GM12878 (cell line): ENCODE measurements around the gene BEST3. TPM values are rescaled to one million over a fixed set of nuclear protein-coding genes. Genes with fewer than 3 reads are reported as not detected.

Source experiments
- ATAC-seq: fragments of 200-7000 bp; cut with Tn5 transposase; 3 replicates; pipeline ENCODE4 v1.9.1; 2020; ENCODE audit warnings: mild to moderate bottlenecking, moderate library complexity
- BruUV-seq: library from RNA; stranded (reverse); fragments of 400-500 nt; replicated peaks from 2 replicates; lab custom pipeline; 2021; lab: Mats Ljungman, UMichigan
- CTCF ChIA-PET: fragments of 300-600 bp; sonication (Branson Sonifier 250); formaldehyde crosslinking; extraction: SDS; loops from one replicate; lab custom pipeline; 2021; ENCODE audit warnings: inconsistent platforms; lab: Yijun Ruan, JAX
- POLR2A ChIA-PET: fragments of 350-600 bp; formaldehyde crosslinking; extraction: SDS; loops from one replicate; lab custom pipeline; 2021; ENCODE audit warnings: inconsistent platforms; lab: Charles Lee
- RAD21 ChIA-PET: fragments of 300-600 bp; sonication (Branson Sonifier 250); formaldehyde crosslinking; loops from one replicate; lab custom pipeline; 2023; ENCODE audit warnings: antibody characterized with exemption; ENCODE audit not compliant: unreplicated experiment; lab: Charles Lee
- SMC1A ChIA-PET: fragments of 300-600 bp; sonication (Branson Sonifier 250); formaldehyde crosslinking; loops from one replicate; lab custom pipeline; 2023; ENCODE audit not compliant: unreplicated experiment, uncharacterized antibody; lab: Charles Lee
- DNase-seq: peaks from one replicate; pipeline ENCODE4 v3.0.0-alpha.2; 2011; ENCODE audit warnings: low read depth, low spot score
- FAIRE-seq: peaks from 3 replicates; lab custom pipeline; 2011; peaks lifted over from hg19 to GRCh38; lab: Jason Lieb, UNC
- H2AFZ ChIP-seq: 2 replicates; pipeline ENCODE4 v1.6.0; 2011; ENCODE audit warnings: low read depth, low read length, control low read depth; ENCODE audit not compliant: control insufficient read depth
- H3K27ac ChIP-seq: 2 replicates; pipeline ENCODE4 v1.5.1; 2011; ENCODE audit warnings: control low read depth; ENCODE audit not compliant: control insufficient read depth, insufficient read depth
- H3K27me3 ChIP-seq, 2 experiments: replicated peaks in 1 of 2; 2 replicates each; pipeline versions ENCODE4 v1.6.0 to v1.6.1; 2011; ENCODE audit warnings: low read length in 1 of 2; ENCODE audit not compliant: control insufficient read depth in 2 of 2, insufficient read depth in 2 of 2
- H3K36me3 ChIP-seq, 2 experiments: 2 replicates each; pipeline ENCODE4 v1.5.1; 2011; ENCODE audit warnings: low read length in 1 of 2; ENCODE audit not compliant: control insufficient read depth in 2 of 2, insufficient read depth in 2 of 2
- H3K4me1 ChIP-seq: 2 replicates; pipeline ENCODE4 v1.6.1; 2011; ENCODE audit warnings: mild to moderate bottlenecking, low read length, moderate library complexity, mixed read lengths; ENCODE audit not compliant: control insufficient read depth, insufficient read depth
- H3K4me2 ChIP-seq: 2 replicates; pipeline ENCODE4 v1.6.0; 2011; ENCODE audit warnings: control low read depth; ENCODE audit not compliant: control insufficient read depth, insufficient read depth
- H3K4me3 ChIP-seq: fragments of 200-600 bp; sonication (generic); 2 replicates; pipeline ENCODE4 v1.5.1; 2016
- H3K79me2 ChIP-seq: 2 replicates; pipeline ENCODE4 v1.6.0; 2011; ENCODE audit warnings: low read length; ENCODE audit not compliant: control insufficient read depth, insufficient read depth
- H3K9ac ChIP-seq: 2 replicates; pipeline ENCODE4 v1.8.0; 2011; ENCODE audit warnings: low read length, control low read depth, mixed read lengths; ENCODE audit not compliant: control insufficient read depth, insufficient read depth
- H3K9me3 ChIP-seq: replicated peaks from 3 replicates; pipeline ENCODE4 v1.5.1; 2011; ENCODE audit warnings: mild to moderate bottlenecking, low read length; ENCODE audit not compliant: control insufficient read depth, insufficient read depth
- H4K20me1 ChIP-seq: 2 replicates; pipeline ENCODE4 v1.6.0; 2011; ENCODE audit not compliant: control insufficient read depth, insufficient read depth
- ATF7 ChIP-seq: fragments of 450-650 bp; IDR thresholded peaks from 2 replicates; pipeline ENCODE4 v1.6.1; 2016; ENCODE audit warnings: low read depth, mild to moderate bottlenecking
- BACH1 ChIP-seq: fragments of 450-650 bp; IDR thresholded peaks from 2 replicates; pipeline ENCODE4 v1.6.1; 2017; ENCODE audit warnings: mild to moderate bottlenecking, borderline replicate concordance
- CBFB ChIP-seq: IDR thresholded peaks from 2 replicates; pipeline ENCODE4 v1.6.1; 2016; ENCODE audit warnings: antibody characterized with exemption, low read depth
- CBX5 ChIP-seq: sonication (generic); IDR thresholded peaks from 2 replicates; pipeline ENCODE4 v1.6.1; 2016; ENCODE audit warnings: low read depth, moderate library complexity, mild to moderate bottlenecking, inconsistent platforms
- IRF4 ChIP-seq: IDR thresholded peaks from 2 replicates; pipeline ENCODE4 v1.6.1; 2011; ENCODE audit warnings: low read depth, low read length
- KAT2A ChIP-seq: conservative IDR thresholded peaks from 2 replicates; pipeline ENCODE4 v1.6.1; 2011; ENCODE audit warnings: low read depth, low read length; ENCODE audit not compliant: control insufficient read depth
- KDM1A ChIP-seq: fragments of 200-600 bp; sonication (generic); IDR thresholded peaks from 2 replicates; pipeline ENCODE4 v1.6.1; 2016; ENCODE audit warnings: borderline replicate concordance
- MTA3 ChIP-seq: IDR thresholded peaks from 2 replicates; pipeline ENCODE4 v1.6.1; 2012; ENCODE audit warnings: low read length, inconsistent platforms, borderline replicate concordance
- SPI1 ChIP-seq: IDR thresholded peaks from 2 replicates; pipeline ENCODE4 v1.6.1; 2011; ENCODE audit warnings: low read depth, mild to moderate bottlenecking, low read length, moderate library complexity, borderline replicate concordance; ENCODE audit not compliant: insufficient read depth
- YY1 ChIP-seq: IDR thresholded peaks from 2 replicates; pipeline ENCODE4 v1.6.1; 2011; ENCODE audit warnings: low read depth, mild to moderate bottlenecking, low read length
- ZBED1 ChIP-seq: IDR thresholded peaks from 2 replicates; pipeline ENCODE4 v1.6.1; 2016; ENCODE audit warnings: borderline replicate concordance
- ZNF274 ChIP-seq: IDR thresholded peaks from one replicate; pipeline ENCODE4 v1.8.0; 2011; ENCODE audit not compliant: insufficient read length, insufficient read depth
- ZSCAN29 ChIP-seq: fragments of 450-650 bp; IDR thresholded peaks from 2 replicates; pipeline ENCODE4 v1.6.1; 2017; ENCODE audit warnings: mild to moderate bottlenecking, moderate library complexity
- WGBS: methylation state at CpG from one replicate; pipeline ENCODE4 v1.1.6; 2016; ENCODE audit warnings: low lambda C conversion rate; ENCODE audit not compliant: insufficient replicate concordance, insufficient coverage; ENCODE audit errors: missing lambda C conversion rate; 5-methylcytosine and 5-hydroxymethylcytosine counted together
- in situ Hi-C: fragments of 300-500 bp; cut with MboI; formaldehyde crosslinking; loops from 9 replicates; pipeline ENCODE4 v1.14.3; 2018; ENCODE audit warnings: mixed read lengths
- intact Hi-C: fragments of 100-400 bp; cut with micrococcal nuclease; formaldehyde crosslinking; loops from one replicate; pipeline ENCODE4 v1.14.2; 2022; ENCODE audit not compliant: unreplicated experiment
- polyA plus RNA-seq, 11 experiments: library from polyadenylated mRNA; depleted of rRNA in 4 of 11; unstranded in 6 of 11; stranded (reverse) in 5 of 11; fragments of >200 nt; fragmentation: Nextera tagmentation in 4 of 11; fragmentation: Illumina TruSeq in 1 of 11; extraction: Ambion mirVana in 4 of 11; extraction: Trizol in 1 of 11; gene quantifications; 1 replicate in 1 of 11; 2 replicates in 10 of 11; pipeline versions ENCODE4 v1.2.1 to v1.2.3, GENCODE V29; 2011 to 2016; ENCODE audit warnings: inconsistent platforms in 2 of 11, missing spikeins in 2 of 11, low read depth in 1 of 11
- total RNA-seq, 4 experiments: library from RNA; depleted of rRNA in 3 of 4; stranded (reverse); fragments of >200 nt in 3 of 4; fragmentation: Illumina TruSeq in 1 of 4; extraction: Trizol in 1 of 4; gene quantifications; 2 replicates each; pipeline versions ENCODE4 v1.2.1 to v1.2.3, GENCODE V29; 2013 to 2021
- TF ChIP-seq, protein P1 (sequence below): IDR thresholded peaks from 2 replicates; pipeline ENCODE4 v1.6.1; 2011; ENCODE audit warnings: low read depth, mild to moderate bottlenecking, low read length, moderate library complexity, borderline replicate concordance; ENCODE audit errors: extremely low read depth
- TF ChIP-seq, protein P2 (sequence below): IDR thresholded peaks from 2 replicates; pipeline ENCODE4 v1.6.1; 2012; ENCODE audit warnings: low read length, inconsistent platforms

The BEST3 gene
- total and polyA plus RNA-seq, 10 of the 15 experiments (the other 5 are each of a cell fraction or from before 2014, with no cell fraction given): not detected

DNA sequence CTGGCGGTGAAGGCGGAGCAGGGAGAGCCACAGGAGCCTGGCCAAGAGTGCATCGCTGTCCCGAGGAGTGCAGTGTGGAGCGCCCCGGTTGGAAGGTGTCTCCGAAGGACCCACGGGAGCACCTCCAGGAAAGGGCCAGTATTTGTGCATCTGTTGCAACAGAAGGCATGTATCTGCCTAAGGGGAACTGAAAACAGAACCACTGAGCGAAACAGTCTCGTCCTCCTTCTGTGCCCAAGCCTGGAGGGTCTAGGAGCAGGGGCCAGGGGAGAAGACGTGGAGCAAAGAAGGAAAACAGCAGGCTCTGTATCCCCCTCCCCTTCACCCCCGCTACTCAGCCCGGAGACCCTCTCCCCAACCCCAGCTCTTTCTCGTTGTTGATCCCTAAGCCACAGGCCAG is 83.1 kb downstream of the BEST3 start:
- H3K4me2 ChIP-seq: no peak overlapping the region
- ATAC-seq: peak; percentile 58
- intact Hi-C loops: no loop called here

DNA sequence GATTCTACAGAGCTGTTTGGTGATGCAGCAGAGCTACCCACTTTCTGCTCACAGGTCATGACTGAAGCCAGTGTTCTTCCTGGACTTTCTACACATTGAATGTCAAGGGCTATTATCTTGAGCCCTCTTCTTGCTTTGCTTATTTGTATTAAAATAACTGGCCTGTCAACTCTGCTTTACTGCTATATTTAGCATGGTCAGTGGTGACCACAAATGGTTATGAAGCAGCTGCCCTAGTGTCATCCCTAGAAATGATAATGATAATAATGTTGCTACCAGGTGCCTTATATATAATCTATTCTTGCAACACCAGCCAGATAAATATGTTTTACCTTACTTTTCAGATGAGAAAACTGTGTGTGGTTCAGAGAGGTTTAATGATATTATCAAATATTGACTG is 85.8 kb downstream of the BEST3 start:
- Histone ChIP-seq H3K27ac (no peak overlapping the region), H3K27me3 (no peaks in the 10 kb centered on the region; a peak in 1 of 4 replicates), H2AFZ (no peak overlapping the region), H3K9ac (no peak overlapping the region), H3K4me3 (no peak overlapping the region), H3K4me2 (no peak overlapping the region), H3K4me1 (no peaks in the 10 kb centered on the region), H4K20me1 (no peaks in the 10 kb centered on the region), H3K36me3 (no peaks in the 10 kb centered on the region), H3K79me2 (no peaks in the 10 kb centered on the region), H3K9me3 (no peaks in the 10 kb centered on the region)
- FAIRE-seq: no peak
- intact Hi-C loops: no loop called here
- ChIA-PET CTCF (no interaction called here), RAD21 (no interaction called here), SMC1A (no interaction called here), POLR2A (no interaction called here)
- in situ Hi-C loops: no loop called here
- BruUV-seq: no TSS peak
- DNase-seq: no peak
- ATAC-seq: no peak
- TF ChIP-seq KDM1A (no peak), ZSCAN29 (no peak), CBFB (no peak), BACH1 (no peak), SPI1 (no peak), ATF7 (no peak), MTA3 (no peak), KAT2A (no peak), CBX5 (no peak), IRF4 (no peak), YY1 (no peak), ZNF274 (no peak)
- TF ChIP-seq, protein P1, sequence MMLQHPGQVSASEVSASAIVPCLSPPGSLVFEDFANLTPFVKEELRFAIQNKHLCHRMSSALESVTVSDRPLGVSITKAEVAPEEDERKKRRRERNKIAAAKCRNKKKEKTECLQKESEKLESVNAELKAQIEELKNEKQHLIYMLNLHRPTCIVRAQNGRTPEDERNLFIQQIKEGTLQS: no peak

More for the DNA sequence above, 83.1 kb downstream of the BEST3 start:
- DNase-seq: no peak
- WGBS: 36% methylated on average over 13 of the region's 14 CpGs
- Histone ChIP-seq H3K79me2 (no peaks in the 10 kb centered on the region), H2AFZ (no peak overlapping the region), H3K9me3 (no peaks in the 10 kb centered on the region), H3K27me3 (no peaks in the 10 kb centered on the region; a peak in 1 of 4 replicates), H3K4me3 (no peak overlapping the region), H3K9ac (no peak overlapping the region), H3K36me3 (no peaks in the 10 kb centered on the region), H3K27ac (no peak overlapping the region), H4K20me1 (no peaks in the 10 kb centered on the region), H3K4me1 (no peaks in the 10 kb centered on the region)
- ChIA-PET POLR2A (no interaction called here), SMC1A (interaction anchor here (1.2 kb wide), 1 partner anchor 10 kb away, joined by 3 read pairs; no protein-coding TSS in a partner anchor), RAD21 (no interaction called here), CTCF (no interaction called here)
- TF ChIP-seq, protein P2, sequence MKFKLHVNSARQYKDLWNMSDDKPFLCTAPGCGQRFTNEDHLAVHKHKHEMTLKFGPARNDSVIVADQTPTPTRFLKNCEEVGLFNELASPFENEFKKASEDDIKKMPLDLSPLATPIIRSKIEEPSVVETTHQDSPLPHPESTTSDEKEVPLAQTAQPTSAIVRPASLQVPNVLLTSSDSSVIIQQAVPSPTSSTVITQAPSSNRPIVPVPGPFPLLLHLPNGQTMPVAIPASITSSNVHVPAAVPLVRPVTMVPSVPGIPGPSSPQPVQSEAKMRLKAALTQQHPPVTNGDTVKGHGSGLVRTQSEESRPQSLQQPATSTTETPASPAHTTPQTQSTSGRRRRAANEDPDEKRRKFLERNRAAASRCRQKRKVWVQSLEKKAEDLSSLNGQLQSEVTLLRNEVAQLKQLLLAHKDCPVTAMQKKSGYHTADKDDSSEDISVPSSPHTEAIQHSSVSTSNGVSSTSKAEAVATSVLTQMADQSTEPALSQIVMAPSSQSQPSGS: no peak
- TF ChIP-seq SPI1 (peak; percentile 65; the same call in 1 of the 2 replicates), ZBED1 (no peak)
- in situ Hi-C loops: no loop called here
- BruUV-seq: no TSS peak
- no peak for FAIRE-seq
